GM23338 (cell line): Measurements from ENCODE around the gene MTHFD1.

ENCODE experiments used
- CREB1 ChIP-seq: fragments of 250-450 bp; sonication (Bioruptor Pico); IDR thresholded peaks from 2 replicates; pipeline ENCODE4 v1.5.0; 2020; ENCODE audit warnings: low read depth, mild to moderate bottlenecking, moderate library complexity
- EZH2 ChIP-seq: fragments of 200-600 bp; sonication (generic); IDR thresholded peaks from one replicate; pipeline ENCODE4 v1.8.0; 2017; ENCODE audit warnings: antibody characterized with exemption, mild to moderate bottlenecking, low read depth; ENCODE audit not compliant: unreplicated experiment
- EZH2phosphoT487 ChIP-seq: fragments of 200-600 bp; sonication (generic); IDR thresholded peaks from one replicate; pipeline ENCODE4 v1.8.1; 2018; ENCODE audit warnings: antibody characterized with exemption; ENCODE audit not compliant: unreplicated experiment
- JUNB ChIP-seq: IDR thresholded peaks from one replicate; pipeline ENCODE4 v1.6.1; 2016; ENCODE audit warnings: antibody characterized with exemption; ENCODE audit not compliant: unreplicated experiment
- NANOG ChIP-seq: IDR thresholded peaks from 2 replicates; pipeline ENCODE4 v1.6.1; 2016; ENCODE audit warnings: antibody characterized with exemption, borderline replicate concordance
- POLR2AphosphoS5 ChIP-seq: IDR thresholded peaks from 2 replicates; pipeline ENCODE4 v1.6.1; 2016; ENCODE audit warnings: antibody characterized with exemption, low read depth
- REST ChIP-seq: IDR thresholded peaks from one replicate; pipeline ENCODE4 v1.6.1; 2018; ENCODE audit warnings: antibody characterized with exemption; ENCODE audit not compliant: unreplicated experiment
- STAT1 ChIP-seq: IDR thresholded peaks from one replicate; pipeline ENCODE4 v1.6.1; 2016; ENCODE audit warnings: antibody characterized with exemption; ENCODE audit not compliant: unreplicated experiment
- ZNF114 ChIP-seq: fragments of 250-450 bp; sonication (Bioruptor Pico); IDR thresholded peaks from 2 replicates; pipeline ENCODE4 v1.5.0; 2020; ENCODE audit warnings: mild to moderate bottlenecking, moderate library complexity
- ZNF331 ChIP-seq: fragments of 250-450 bp; sonication (Bioruptor Pico); IDR thresholded peaks from 2 replicates; pipeline ENCODE4 v1.5.0; 2020; ENCODE audit warnings: low read depth, mild to moderate bottlenecking, moderate library complexity
- ZNF462 ChIP-seq: fragments of 250-450 bp; sonication (Bioruptor Pico); IDR thresholded peaks from 2 replicates; pipeline ENCODE4 v1.5.0; 2020; ENCODE audit warnings: mild to moderate bottlenecking, moderate library complexity
- TF ChIP-seq, protein P1 (sequence below), 2 experiments: fragments of 200-600 bp in 1 of 2; sonication (generic) in 1 of 2; conservative IDR thresholded peaks; 2 replicates each; pipeline versions ENCODE4 v1.5.1 to v1.6.1; 2016 to 2017; ENCODE audit warnings: antibody characterized with exemption in 2 of 2, low read depth in 2 of 2, mild to moderate bottlenecking in 2 of 2, moderate library complexity in 1 of 2
- TF ChIP-seq, protein P2 (sequence below): IDR thresholded peaks from 2 replicates; pipeline ENCODE4 v1.6.1; 2016; ENCODE audit warnings: antibody characterized with exemption

- TF ChIP-seq, protein P1, sequence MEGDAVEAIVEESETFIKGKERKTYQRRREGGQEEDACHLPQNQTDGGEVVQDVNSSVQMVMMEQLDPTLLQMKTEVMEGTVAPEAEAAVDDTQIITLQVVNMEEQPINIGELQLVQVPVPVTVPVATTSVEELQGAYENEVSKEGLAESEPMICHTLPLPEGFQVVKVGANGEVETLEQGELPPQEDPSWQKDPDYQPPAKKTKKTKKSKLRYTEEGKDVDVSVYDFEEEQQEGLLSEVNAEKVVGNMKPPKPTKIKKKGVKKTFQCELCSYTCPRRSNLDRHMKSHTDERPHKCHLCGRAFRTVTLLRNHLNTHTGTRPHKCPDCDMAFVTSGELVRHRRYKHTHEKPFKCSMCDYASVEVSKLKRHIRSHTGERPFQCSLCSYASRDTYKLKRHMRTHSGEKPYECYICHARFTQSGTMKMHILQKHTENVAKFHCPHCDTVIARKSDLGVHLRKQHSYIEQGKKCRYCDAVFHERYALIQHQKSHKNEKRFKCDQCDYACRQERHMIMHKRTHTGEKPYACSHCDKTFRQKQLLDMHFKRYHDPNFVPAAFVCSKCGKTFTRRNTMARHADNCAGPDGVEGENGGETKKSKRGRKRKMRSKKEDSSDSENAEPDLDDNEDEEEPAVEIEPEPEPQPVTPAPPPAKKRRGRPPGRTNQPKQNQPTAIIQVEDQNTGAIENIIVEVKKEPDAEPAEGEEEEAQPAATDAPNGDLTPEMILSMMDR (conservative IDR thresholded peaks at IDR 0.05; ENCODE audit: low read depth in 2 of 2), result no peak
- TF ChIP-seq EZH2phosphoT487, result no peak
- no peak for TF ChIP-seq POLR2AphosphoS5
- no peak for TF ChIP-seq EZH2
- TF ChIP-seq JUNB, result no peak
- TF ChIP-seq REST, result no peak
- no peak for TF ChIP-seq NANOG
- TF ChIP-seq, protein P2, sequence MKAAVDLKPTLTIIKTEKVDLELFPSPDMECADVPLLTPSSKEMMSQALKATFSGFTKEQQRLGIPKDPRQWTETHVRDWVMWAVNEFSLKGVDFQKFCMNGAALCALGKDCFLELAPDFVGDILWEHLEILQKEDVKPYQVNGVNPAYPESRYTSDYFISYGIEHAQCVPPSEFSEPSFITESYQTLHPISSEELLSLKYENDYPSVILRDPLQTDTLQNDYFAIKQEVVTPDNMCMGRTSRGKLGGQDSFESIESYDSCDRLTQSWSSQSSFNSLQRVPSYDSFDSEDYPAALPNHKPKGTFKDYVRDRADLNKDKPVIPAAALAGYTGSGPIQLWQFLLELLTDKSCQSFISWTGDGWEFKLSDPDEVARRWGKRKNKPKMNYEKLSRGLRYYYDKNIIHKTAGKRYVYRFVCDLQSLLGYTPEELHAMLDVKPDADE, result no peak
- no peak for TF ChIP-seq CREB1 (CRISPR knock-in tag)
- no peak for TF ChIP-seq ZNF114 (CRISPR knock-in tag)
- TF ChIP-seq ZNF331 (CRISPR knock-in tag), result no peak
- TF ChIP-seq ZNF462, result no peak
- no peak for TF ChIP-seq STAT1
These were observed 30.9 kb downstream of the MTHFD1 start for GRCh38 chr14:64419003-64419402.
